GM18951 (cell line): ENCODE results near the gene MARS1.
A peak's percentile ranks its signal among the peaks of the same experiment; 100 is the strongest.
"Not testable (repeated sequence)": the region's sequence is repeated elsewhere in the genome, so short reads cannot be mapped to it uniquely, and the experiment has no call there.

Source experiments
- POLR2A ChIP-seq: IDR thresholded peaks from 4 replicates; pipeline ENCODE4 v1.6.1; 2011; ENCODE audit warnings: mild to moderate bottlenecking; ENCODE audit not compliant: insufficient read length, insufficient read depth; ENCODE audit errors: extremely low read depth
- in situ Hi-C: fragments of 300-500 bp; cut with MboI; formaldehyde crosslinking; loops from one replicate; pipeline ENCODE4 v1.12.0; 2022; ENCODE audit warnings: low sequenced_read_pairs, mixed read lengths, inconsistent platforms; ENCODE audit not compliant: unreplicated experiment

MARS1 gene

DNA sequence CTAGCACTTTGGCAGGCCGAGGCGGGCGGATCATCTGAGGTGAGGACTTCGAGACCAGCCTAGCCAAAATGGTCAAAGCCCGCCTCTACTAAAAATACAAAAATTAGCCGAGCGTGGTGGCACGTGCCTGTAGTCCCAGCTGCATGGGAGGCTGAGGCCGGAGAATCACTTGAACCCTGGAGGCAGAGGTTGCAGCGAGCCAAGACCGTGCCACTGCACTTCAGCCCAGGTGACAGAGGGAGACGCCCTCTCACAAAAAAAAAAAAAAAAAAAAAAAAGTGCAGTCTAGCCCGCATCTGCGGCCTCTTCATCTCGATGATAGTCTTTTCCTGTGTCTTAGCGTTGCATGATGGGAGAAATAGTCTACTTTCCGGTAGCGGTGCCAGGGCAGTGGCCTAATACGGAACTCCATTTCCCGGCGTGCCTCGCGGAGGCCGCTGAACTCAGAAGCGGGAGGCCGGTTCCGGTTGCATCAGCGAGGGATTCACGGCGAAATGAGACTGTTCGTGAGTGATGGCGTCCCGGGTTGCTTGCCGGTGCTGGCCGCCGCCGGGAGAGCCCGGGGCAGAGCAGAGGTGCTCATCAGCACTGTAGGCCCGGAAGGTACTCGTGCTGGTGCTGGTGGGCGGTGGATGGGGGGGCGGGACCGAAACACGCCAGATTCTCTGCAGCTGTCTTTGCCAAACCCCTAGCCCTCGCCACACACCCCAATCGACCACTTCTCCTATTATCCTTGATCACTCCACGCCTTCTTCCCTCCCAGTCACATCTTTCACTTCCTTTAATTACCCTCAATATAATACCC is at the start of gene MARS1:
MARS1 (plus strand) TSS at position 472 of the 805 bp plus-strand sequence; CDS start at position 495, 23 bp downstream.
- in situ Hi-C loops = no loop called here
- peak; percentile 86 for TF ChIP-seq POLR2A

DNA sequence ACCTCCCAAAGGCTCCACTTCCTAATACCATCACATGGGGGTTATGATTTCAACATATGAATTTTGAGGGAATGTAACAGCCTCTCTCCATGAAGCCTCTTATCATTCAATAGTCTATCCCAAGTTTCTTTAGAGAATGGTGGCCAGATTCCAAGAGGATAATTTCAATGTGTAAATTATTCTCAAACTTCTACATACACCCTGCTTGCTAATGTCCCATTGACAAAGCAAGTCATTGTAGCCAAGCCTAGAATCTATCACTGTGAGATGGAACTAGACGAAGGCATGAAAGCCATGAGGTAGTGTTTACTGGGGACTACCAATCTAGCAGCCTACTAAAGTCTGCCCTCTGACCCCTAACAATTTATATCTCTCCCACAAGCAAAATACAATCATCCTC is 49.5 kb upstream of the MARS1 start:
- no peak for TF ChIP-seq POLR2A
- in situ Hi-C loops = no loop called here

DNA sequence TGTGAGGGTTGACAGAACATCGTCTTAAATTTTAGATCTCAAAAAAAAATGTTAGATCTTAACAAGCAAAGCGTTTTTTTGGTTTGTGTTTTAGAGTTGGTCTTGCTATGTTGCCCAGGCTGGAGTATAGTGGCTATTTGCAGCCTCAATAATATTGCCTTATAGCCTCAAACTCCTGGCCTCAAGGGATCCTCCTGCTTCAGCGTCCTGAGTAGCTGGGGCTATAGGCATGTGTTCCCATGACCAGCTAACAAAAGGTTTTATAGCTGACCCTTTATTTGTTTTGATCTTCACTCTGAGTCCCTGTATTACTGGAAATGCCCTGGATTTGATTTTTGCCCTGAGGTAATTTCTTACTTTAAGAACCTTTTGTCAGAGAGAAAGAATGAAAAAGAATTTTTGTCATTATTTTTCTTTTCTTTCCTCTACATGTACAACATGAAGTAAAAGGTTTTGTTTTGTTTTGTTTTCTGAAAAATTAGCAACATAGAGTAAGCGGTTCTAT is 48.1 kb upstream of the MARS1 start:
- no peak for TF ChIP-seq POLR2A
- in situ Hi-C loops = no loop called here

DNA sequence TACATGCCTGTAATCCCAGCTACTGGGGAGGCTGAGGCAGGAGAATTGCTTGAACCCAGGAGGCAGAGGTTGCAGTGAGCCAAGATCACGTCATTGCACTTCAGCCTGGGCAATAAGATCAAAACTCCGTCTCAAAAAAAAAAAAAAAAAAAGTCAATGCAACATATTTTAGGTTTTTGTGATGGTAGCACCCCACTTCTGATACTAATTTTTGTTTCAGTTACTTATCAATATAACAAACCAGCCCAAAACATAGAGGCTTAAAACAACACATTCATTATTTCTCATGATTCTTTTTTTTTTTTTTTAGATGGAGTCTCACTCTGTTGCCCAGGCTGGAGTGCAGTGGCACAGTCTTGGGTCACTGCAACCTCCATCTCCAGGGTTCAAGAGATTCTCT is 46.5 kb upstream of the MARS1 start:
- in situ Hi-C loops = not testable (repeated sequence)

DNA sequence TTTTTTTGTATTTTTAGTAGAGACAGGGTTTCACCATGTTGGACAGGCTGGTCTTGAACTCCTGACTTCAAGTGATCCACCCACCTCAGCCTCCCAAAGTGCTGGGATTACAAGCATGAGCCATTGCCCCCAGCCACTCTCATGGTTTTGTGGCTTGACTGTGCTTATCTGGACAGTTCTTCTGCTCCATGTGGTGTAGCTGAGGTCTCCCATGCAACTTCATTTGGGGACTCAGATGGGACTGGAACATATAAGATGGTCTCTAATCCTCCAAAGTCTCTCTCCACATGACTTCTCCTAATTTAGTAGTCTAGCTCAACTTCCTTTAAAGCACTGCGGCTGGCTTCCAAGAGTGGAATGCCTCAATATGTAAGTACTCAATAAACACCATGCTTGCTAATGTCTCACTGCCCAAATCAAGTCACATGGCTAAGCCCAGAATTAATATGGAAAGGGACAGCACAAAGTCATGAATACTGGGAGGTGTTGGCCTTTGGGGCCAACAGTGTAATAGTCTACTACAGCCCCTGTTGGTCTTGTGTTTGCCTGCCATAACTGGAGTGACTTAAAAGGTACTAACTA is 45.9 kb upstream of the MARS1 start:
- no peak for TF ChIP-seq POLR2A
- in situ Hi-C loops = no loop called here

DNA sequence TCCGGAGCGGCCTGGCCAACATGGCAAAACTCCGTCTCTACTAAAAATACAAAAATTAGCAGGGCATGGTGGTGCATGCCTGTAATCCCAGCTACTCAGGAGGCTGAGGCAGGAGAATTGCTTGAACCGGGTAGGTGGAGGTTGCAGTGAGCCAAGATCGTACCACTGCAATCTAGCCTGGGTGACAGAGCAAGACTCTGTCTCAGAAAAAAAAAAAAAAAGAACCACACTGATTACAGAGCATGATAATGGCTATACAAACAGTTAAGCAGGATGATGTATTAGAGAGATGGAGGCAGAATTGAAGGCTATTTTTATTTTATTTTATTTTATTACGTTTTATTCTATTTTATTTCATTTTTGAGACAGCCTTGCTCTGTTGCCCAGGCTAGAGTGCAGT is 43.5 kb upstream of the MARS1 start:
- in situ Hi-C loops = not testable (repeated sequence)

DNA sequence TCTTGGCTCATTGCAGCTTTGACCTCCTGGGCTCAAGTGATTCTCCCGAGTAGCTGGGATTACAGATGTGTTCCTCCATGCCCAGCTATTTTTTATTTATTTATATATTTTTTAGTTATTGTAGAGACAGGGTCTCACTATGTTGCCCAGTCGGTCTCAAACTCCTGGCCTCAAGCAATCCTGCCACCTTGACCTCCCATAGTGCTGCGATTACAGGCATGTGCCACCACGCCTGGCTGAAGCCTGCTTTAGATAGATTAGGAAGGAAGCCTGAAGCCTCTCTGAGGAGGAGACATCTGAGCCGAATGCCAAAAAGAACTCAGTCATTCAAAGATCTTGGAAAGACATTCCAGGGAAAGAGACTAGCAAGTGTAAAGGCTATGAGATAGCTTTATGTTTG is 43.1 kb upstream of the MARS1 start:
- TF ChIP-seq POLR2A = no peak
- in situ Hi-C loops = no loop called here

DNA sequence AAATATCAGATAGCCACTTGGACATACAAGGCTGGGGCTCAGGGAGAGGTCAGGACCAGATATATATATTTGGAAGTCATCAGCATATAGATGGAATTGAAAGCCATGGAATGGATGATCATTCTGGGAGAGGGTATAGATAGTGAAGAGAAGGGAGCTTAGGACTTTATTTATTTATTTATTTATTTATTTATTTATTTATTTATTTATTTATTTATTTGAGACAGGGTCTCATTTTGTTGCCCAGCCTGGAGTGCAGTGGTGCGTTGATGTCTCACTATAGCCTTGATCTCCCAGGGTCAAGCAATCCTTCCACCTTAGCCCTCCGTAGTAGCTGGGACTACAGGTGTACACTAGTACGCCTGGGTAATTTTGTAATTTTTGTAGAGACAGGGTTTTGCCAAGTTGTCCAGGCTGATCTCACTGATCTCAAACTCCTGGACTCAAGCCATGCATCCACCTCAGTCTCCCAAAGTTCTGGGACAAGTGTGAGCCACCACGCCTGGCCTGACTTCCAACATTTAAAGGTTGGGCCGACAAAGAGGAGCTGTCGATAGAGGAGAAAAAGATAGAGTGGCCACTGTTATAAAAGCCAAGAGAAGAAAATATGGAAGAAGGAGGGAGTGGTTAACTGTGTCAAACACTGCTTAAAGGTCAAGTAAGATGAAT is 41.4 kb upstream of the MARS1 start:
- in situ Hi-C loops = no loop called here
- no peak for TF ChIP-seq POLR2A

DNA sequence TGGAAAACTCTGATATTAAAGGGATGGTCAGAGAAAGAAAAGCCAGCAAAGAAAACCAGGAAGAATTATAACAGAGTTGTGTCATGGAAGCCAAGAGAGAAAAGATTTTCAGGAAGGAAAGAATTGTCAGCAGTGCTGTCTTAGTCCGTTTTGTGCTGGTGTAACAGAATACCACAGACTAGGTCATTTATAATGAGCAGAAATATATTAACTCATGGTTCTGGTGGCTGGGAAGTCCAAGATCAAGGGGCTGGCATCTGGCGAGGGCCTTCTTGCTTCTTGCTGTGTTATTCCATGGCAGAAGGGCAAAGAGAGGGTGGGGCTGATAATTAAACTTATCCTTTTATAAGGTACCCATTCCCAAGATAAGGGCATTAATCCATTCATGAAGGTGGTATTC is 39.2 kb upstream of the MARS1 start:
- no peak for TF ChIP-seq POLR2A
- in situ Hi-C loops = no loop called here

DNA sequence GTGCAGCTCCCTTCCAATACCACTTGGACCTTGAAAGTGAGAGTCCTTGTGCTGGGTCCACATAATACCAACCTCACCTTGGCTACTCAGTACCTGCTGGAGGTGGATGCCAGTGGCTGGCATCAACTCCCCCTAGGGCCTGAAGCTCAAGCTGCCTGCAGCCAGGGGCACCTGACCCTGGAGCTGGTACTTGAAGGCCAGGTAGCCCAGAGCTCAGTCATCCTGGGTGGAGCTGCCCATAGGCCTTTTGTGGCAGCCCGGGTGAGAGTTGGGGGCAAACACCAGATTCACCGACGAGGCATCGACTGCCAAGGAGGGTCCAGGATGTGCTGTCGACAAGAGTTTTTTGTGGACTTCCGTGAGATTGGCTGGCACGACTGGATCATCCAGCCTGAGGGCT is 38.5 kb upstream of the MARS1 start:
- TF ChIP-seq POLR2A = no peak
- in situ Hi-C loops = no loop called here

DNA sequence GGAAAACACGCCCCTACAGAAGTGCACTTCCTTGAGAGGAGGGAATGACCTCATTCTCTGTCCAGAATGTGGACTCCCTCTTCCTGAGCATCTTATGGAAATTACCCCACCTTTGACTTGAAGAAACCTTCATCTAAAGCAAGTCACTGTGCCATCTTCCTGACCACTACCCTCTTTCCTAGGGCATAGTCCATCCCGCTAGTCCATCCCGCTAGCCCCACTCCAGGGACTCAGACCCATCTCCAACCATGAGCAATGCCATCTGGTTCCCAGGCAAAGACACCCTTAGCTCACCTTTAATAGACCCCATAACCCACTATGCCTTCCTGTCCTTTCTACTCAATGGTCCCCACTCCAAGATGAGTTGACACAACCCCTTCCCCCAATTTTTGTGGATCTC is 37.8 kb upstream of the MARS1 start:
- no peak for TF ChIP-seq POLR2A
- in situ Hi-C loops = no loop called here

DNA sequence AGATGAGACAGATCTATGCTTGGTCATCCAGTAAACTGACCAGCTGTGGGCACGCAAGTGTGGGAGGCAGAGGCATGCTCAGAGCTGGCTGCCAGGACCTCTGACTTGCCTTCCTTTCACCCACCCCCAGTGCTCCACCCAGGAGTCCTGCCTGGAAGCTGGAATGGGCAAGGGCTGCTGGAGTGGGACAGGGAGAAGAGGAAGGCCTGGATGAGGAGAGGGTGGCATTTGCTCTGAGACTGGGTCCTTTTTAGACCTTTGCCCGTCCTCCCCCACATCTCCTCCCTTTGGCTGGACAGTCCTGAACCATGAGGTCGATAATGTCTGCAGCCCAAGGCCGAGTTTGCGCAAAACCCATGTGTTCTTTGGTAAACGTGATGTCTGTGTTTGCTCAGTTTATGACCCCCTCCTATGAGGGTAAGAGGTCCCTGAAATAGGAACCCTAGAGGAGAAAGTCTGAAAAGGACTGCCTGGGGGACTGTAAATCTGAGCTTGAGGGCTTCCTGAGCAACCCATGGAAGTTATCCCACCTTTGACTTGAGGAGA is 36.6 kb upstream of the MARS1 start:
- TF ChIP-seq POLR2A = no peak
- in situ Hi-C loops = no loop called here

DNA sequence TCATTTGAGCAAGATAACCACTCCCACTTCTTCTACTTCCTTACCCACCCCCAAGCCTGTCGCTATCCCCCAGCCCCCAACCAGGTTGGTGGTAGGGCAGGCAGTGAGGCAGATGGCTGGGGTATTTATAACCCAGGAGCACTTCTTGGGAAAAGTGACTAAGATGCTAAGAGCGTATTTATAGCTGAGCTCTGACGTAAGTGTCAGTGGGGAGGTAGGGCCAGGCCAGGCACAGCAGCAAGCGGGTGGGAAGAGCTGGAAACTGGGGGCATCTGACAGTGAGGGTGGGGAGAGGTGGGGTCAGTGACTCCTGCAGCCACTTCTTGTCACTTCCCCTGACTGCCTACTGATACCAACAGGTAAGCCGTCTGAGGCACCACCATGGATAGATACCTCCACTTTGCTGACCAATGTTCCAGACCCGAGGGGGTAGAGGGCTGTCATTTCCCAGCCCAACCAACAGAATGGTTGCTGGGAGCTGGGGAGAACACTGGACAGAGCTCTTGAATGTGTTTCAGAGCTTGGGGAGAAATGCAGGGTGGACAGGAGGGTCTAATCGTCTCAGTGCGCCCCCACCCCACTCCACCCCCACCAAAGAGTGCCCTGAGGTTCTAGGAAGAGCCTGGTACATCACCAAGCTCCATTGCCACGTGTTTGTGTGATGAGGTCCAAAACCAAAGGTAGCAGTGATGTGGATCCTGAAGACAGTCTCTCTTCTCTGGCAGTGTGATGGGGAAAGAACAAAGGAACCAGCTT is 35.5 kb upstream of the MARS1 start:
- in situ Hi-C loops = no loop called here
- TF ChIP-seq POLR2A = no peak
